Measurements from ENCODE around the gene ZNF154.

ZNF154 gene

GRCh38 chr19:57672466-57672865 is 36.5 kb downstream of the ZNF154 start:
- no peak for DNase-seq

GRCh38 chr19:57671124-57671895 is 37.7 kb downstream of the ZNF154 start:
- no peak for DNase-seq

GRCh38 chr19:57668635-57669034 is 40.4 kb downstream of the ZNF154 start, which contains the start of gene ZSCAN4:
TSS of gene ZSCAN4 (plus strand) at chr19:57668935. CDS start at chr19:57676146, 7,211 bp downstream.
- no peak for DNase-seq

- no peak for DNase-seq
Measured at GRCh38 chr19:57667228-57667627, 41.8 kb downstream of the ZNF154 start.

GRCh38 chr19:57665261-57665806 is 43.7 kb downstream of the ZNF154 start:
- no peak for DNase-seq

GRCh38 chr19:57664269-57665127 is 44.5 kb downstream of the ZNF154 start:
- peak; percentile 40 to 81 for DNase-seq

- DNase-seq: no peak
Measured at GRCh38 chr19:57656346-57656745, 52.7 kb downstream of the ZNF154 start.

- DNase-seq: no peak
Measured at GRCh38 chr19:57655443-57655842, 53.6 kb downstream of the ZNF154 start.

- no peak for DNase-seq
Measured at GRCh38 chr19:57653689-57654088, 55.3 kb downstream of the ZNF154 start.

- no peak for DNase-seq
Measured at GRCh38 chr19:57651654-57651996, 57.4 kb downstream of the ZNF154 start.

GRCh38 chr19:57648331-57649003 is 60.5 kb downstream of the ZNF154 start:
- peak; percentile 36 to 82 for DNase-seq
